ENCODE results near the gene FAR2. TPM values are rescaled to one million over a fixed set of nuclear protein-coding genes. Genes with fewer than 3 reads are reported as not detected.

The FAR2 gene
- total RNA-seq, 1 experiment from 2014 or later: 10.7 TPM

DNA sequence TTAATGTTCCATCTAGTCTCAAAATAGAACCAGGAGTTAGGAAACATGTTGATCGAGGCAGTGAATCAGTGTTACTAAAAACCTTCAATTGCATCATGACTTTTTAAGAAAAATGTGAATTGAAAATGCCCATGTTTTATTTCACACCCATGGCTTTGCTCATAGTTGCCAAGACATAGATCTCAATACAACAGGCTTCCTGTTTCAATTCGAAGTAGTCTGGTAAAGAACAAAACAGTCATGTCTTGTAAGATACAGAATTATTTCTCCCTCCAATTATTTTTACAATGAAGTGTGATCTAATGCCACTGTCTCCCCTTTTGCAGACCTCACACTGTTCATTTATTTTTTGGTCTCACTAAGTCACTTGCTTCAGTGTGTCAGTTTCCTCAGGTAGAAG lies 44.6 kb upstream of the FAR2 start:
- Histone ChIP-seq H3K9me3 (ENCODE audit: low read depth, low read length, poor library complexity, severe bottlenecking) (no peaks in the 10 kb centered on the region), H3K4me1 (ENCODE audit: insufficient read depth, low read length, poor library complexity, severe bottlenecking) (no peaks in the 10 kb centered on the region), H3K4me3 (ENCODE audit: low read depth, low read length, poor library complexity, severe bottlenecking) (no peak overlapping the region), H3K27me3 (replicated peaks; ENCODE audit: insufficient read depth, low read depth, low read length, poor library complexity) (no peaks in the 10 kb centered on the region), H3K36me3 (ENCODE audit: insufficient read depth, low read length, poor library complexity, severe bottlenecking) (no peaks in the 10 kb centered on the region), H3K27ac (ENCODE audit: low read depth, low read length, poor library complexity, severe bottlenecking) (no peak overlapping the region)
- intact Hi-C loops (cut with micrococcal nuclease; ENCODE audit: unreplicated experiment): no loop called here
- TF ChIP-seq, protein P1, sequence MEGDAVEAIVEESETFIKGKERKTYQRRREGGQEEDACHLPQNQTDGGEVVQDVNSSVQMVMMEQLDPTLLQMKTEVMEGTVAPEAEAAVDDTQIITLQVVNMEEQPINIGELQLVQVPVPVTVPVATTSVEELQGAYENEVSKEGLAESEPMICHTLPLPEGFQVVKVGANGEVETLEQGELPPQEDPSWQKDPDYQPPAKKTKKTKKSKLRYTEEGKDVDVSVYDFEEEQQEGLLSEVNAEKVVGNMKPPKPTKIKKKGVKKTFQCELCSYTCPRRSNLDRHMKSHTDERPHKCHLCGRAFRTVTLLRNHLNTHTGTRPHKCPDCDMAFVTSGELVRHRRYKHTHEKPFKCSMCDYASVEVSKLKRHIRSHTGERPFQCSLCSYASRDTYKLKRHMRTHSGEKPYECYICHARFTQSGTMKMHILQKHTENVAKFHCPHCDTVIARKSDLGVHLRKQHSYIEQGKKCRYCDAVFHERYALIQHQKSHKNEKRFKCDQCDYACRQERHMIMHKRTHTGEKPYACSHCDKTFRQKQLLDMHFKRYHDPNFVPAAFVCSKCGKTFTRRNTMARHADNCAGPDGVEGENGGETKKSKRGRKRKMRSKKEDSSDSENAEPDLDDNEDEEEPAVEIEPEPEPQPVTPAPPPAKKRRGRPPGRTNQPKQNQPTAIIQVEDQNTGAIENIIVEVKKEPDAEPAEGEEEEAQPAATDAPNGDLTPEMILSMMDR (conservative IDR thresholded peaks at IDR 0.05; ENCODE audit: low read depth, low read length): no peak
- TF ChIP-seq EZH2 (IDR thresholded peaks at IDR 0.05; ENCODE audit: borderline replicate concordance, low read depth, low read length, poor library complexity, severe bottlenecking): no peak
- DNase-seq (ENCODE audit: low spot score): no peak
- BruUV-seq (replicated peaks): no TSS peak
- CTCF ChIA-PET: no interaction called here
- POLR2A ChIA-PET (ENCODE audit: low non-redundant PET): no interaction called here

DNA sequence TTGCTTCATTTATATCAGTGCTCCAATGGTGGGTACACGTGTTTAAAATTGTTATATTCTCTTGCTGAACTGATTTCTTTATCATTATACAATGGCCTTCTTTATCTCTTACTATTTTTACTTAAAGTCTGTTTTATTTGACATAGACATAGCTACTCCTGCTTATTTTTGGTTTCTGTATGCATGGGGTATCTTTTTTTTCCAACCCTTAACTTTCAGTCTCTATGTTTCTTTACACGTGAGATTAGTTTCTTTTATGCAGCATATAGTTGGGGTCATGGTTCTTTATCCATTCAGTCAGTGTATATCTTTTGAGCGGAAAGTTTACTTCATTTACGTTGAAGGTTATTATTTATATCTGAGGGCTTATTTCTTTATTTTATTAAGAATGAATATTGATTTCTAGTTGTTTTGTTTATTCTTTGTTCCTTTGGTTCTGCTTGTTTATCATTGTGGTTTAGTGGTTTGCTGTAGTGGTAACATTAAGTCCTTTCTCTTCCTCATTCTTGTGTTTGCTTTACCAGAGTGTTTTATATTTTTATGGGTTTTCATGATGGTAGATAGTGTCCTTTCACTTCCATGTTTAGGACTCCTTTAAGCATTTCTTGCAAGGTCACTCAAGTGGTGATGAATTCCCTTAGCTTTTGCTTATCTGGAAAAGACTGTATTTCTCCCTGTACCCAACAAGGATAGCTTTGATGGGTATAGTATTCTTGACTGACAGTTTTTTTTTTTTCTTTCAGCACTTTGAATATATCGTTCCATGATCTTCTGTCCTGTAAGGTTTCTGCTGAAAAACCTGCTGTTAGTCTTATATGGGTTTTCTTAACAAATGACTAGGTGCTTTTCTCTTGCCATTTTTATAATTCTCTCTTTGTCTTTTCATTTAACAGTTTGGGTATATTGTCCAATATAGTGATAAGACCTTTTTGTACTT lies 38.3 kb upstream of the FAR2 start:
- Histone ChIP-seq H3K4me1 (ENCODE audit: insufficient read depth, low read length, poor library complexity, severe bottlenecking) (no peaks in the 10 kb centered on the region), H3K4me3 (ENCODE audit: low read depth, low read length, poor library complexity, severe bottlenecking) (no peak overlapping the region), H3K27me3 (replicated peaks; ENCODE audit: insufficient read depth, low read depth, low read length, poor library complexity) (no peaks in the 10 kb centered on the region), H3K27ac (ENCODE audit: low read depth, low read length, poor library complexity, severe bottlenecking) (no peak overlapping the region), H3K36me3 (ENCODE audit: insufficient read depth, low read length, poor library complexity, severe bottlenecking) (no peaks in the 10 kb centered on the region), H3K9me3 (ENCODE audit: low read depth, low read length, poor library complexity, severe bottlenecking) (no peaks in the 10 kb centered on the region)
- CTCF ChIA-PET: no interaction called here
- TF ChIP-seq, protein P1 (conservative IDR thresholded peaks at IDR 0.05; ENCODE audit: low read depth, low read length): no peak
- no peak for TF ChIP-seq EZH2 (IDR thresholded peaks at IDR 0.05; ENCODE audit: borderline replicate concordance, low read depth, low read length, poor library complexity, severe bottlenecking)
- intact Hi-C loops (cut with micrococcal nuclease; ENCODE audit: unreplicated experiment): no loop called here
- BruUV-seq (replicated peaks): no TSS peak
- POLR2A ChIA-PET (ENCODE audit: low non-redundant PET): no interaction called here
- no peak for DNase-seq (ENCODE audit: low spot score)

DNA sequence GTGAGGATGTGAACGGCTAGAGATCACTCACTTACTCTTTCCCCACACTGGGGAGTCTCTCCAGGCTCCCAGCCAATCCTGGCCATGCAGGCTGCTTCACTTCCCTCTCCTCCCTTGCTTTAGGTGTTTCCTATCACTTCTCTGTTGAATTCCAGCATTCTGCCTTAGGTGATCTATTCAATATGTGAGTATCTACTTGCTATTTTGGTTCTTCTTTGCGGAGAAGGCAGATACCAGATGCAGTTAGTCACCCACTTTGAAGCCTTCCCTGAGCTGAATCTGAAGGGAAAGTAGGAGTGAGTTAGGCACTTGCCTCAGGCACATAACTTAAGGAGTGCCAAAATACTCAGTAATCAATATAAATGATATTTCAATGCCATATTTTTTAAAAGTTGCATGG lies 36.0 kb upstream of the FAR2 start:
- no peak for DNase-seq (ENCODE audit: low spot score)
- H3K36me3 ChIP-seq (ENCODE audit: insufficient read depth, low read length, poor library complexity, severe bottlenecking): no peaks in the 10 kb centered on the region
- H3K4me3 ChIP-seq (ENCODE audit: low read depth, low read length, poor library complexity, severe bottlenecking): no peak overlapping the region
- no peaks in the 10 kb centered on the region for H3K4me1 ChIP-seq (ENCODE audit: insufficient read depth, low read length, poor library complexity, severe bottlenecking)
- no peaks in the 10 kb centered on the region for H3K27me3 ChIP-seq (replicated peaks; ENCODE audit: insufficient read depth, low read depth, low read length, poor library complexity)
- intact Hi-C loops (cut with micrococcal nuclease; ENCODE audit: unreplicated experiment): no loop called here
- POLR2A ChIA-PET (ENCODE audit: low non-redundant PET): no interaction called here
- CTCF ChIA-PET: no interaction called here
- TF ChIP-seq, protein P1 (conservative IDR thresholded peaks at IDR 0.05; ENCODE audit: low read depth, low read length): no peak
- no peak for TF ChIP-seq EZH2 (IDR thresholded peaks at IDR 0.05; ENCODE audit: borderline replicate concordance, low read depth, low read length, poor library complexity, severe bottlenecking)
- H3K9me3 ChIP-seq (ENCODE audit: low read depth, low read length, poor library complexity, severe bottlenecking): no peaks in the 10 kb centered on the region
- no peak overlapping the region for H3K27ac ChIP-seq (ENCODE audit: low read depth, low read length, poor library complexity, severe bottlenecking)
- no TSS peak for BruUV-seq (replicated peaks)
